Panc1 (cell line): Measurements from ENCODE around the gene CSMD2. TPM values are rescaled to one million over a fixed set of nuclear protein-coding genes. Genes with fewer than 3 reads are reported as not detected.

Experiments used
- ATAC-seq: fragments of 200-7000 bp; cut with Tn5 transposase; 2 replicates; pipeline ENCODE4 v1.9.1; 2020; ENCODE audit warnings: mild to moderate bottlenecking, moderate library complexity
- BruUV-seq: library from RNA; stranded (reverse); fragments of 400-500 nt; replicated peaks from 2 replicates; lab custom pipeline; 2021; lab: Mats Ljungman, UMichigan
- CTCF ChIA-PET: fragments of 300-600 bp; sonication (Branson Sonifier 250); formaldehyde crosslinking; loops from one replicate; lab custom pipeline; 2022; ENCODE audit warnings: antibody characterized with exemption; lab: Charles Lee
- POLR2A ChIA-PET: fragments of 300-600 bp; sonication (Branson Sonifier 250); formaldehyde crosslinking; loops from one replicate; lab custom pipeline; 2022; ENCODE audit warnings: antibody characterized with exemption; lab: Charles Lee
- DNase-seq: peaks from one replicate; pipeline ENCODE4 v3.0.0-alpha.2; 2010; ENCODE audit warnings: low read depth, low spot score
- H3K27ac ChIP-seq: 2 replicates; pipeline ENCODE4 v1.5.1; 2011; ENCODE audit warnings: mild to moderate bottlenecking, low read length, inconsistent platforms
- H3K27me3 ChIP-seq: fragments of 200-500 bp; sonication (Bioruptor generic); 2 replicates; pipeline ENCODE4 v1.6.0; 2014; ENCODE audit warnings: low read length, inconsistent platforms; ENCODE audit not compliant: control insufficient read depth, insufficient read depth
- H3K36me3 ChIP-seq: fragments of 200-500 bp; sonication (Bioruptor generic); 2 replicates; pipeline ENCODE4 v1.5.1; 2014; ENCODE audit warnings: inconsistent platforms, mild to moderate bottlenecking, low read length, moderate library complexity; ENCODE audit not compliant: control insufficient read depth, insufficient read depth
- H3K4me1 ChIP-seq: 2 replicates; pipeline ENCODE4 v1.5.1; 2011; ENCODE audit warnings: inconsistent platforms, mild to moderate bottlenecking, low read length, moderate library complexity; ENCODE audit not compliant: control insufficient read depth, insufficient read depth
- H3K4me3 ChIP-seq, 2 experiments: 2 replicates each; pipeline ENCODE4 v1.5.1; 2011 to 2012; ENCODE audit warnings: low read depth in 2 of 2, low read length in 2 of 2, mild to moderate bottlenecking in 2 of 2, inconsistent platforms in 1 of 2, moderate library complexity in 1 of 2
- H3K9me3 ChIP-seq: fragments of 200-500 bp; sonication (Bioruptor generic); 2 replicates; pipeline ENCODE4 v1.5.1; 2014; ENCODE audit warnings: low read depth, mild to moderate bottlenecking, inconsistent platforms, low read length, moderate library complexity; ENCODE audit not compliant: control insufficient read depth, insufficient read depth
- POLR2AphosphoS5 ChIP-seq: IDR thresholded peaks from 2 replicates; pipeline ENCODE4 v1.6.1; 2012; ENCODE audit warnings: mild to moderate bottlenecking, low read depth, low read length, moderate library complexity
- REST ChIP-seq, 2 experiments: IDR thresholded peaks; 2 replicates each; pipeline ENCODE4 v1.6.1; 2011 to 2012; ENCODE audit warnings: low read depth in 2 of 2, control low read depth in 1 of 2, low read length in 1 of 2, mild to moderate bottlenecking in 1 of 2, moderate library complexity in 1 of 2; ENCODE audit not compliant: insufficient read depth in 1 of 2
- SIN3A ChIP-seq: IDR thresholded peaks from 2 replicates; pipeline ENCODE4 v1.6.1; 2012; ENCODE audit warnings: low read depth, mild to moderate bottlenecking, low read length, moderate library complexity, borderline replicate concordance; ENCODE audit not compliant: insufficient read depth
- TCF7L2 ChIP-seq: IDR thresholded peaks from 2 replicates; pipeline ENCODE4 v1.6.1; 2011; ENCODE audit warnings: mild to moderate bottlenecking, low read depth, low read length, inconsistent platforms
- in situ Hi-C: cut with HindIII; loops from 2 replicates; pipeline ENCODE4 v1.10.0; 2016; ENCODE audit warnings: low sequenced_read_pairs, low pct_unique_long_range_greater_than_20kb
- intact Hi-C: fragments of 100-400 bp; cut with micrococcal nuclease; formaldehyde crosslinking; loops from one replicate; pipeline ENCODE4 v1.10.0; 2022; ENCODE audit not compliant: unreplicated experiment
- total RNA-seq: library from RNA; stranded (reverse); gene quantifications from one replicate; pipeline ENCODE4 v1.2.1, GENCODE V29; 2021; ENCODE audit not compliant: unreplicated experiment
- TF ChIP-seq, protein P1 (sequence below): fragments of 450-650 bp; IDR thresholded peaks from 2 replicates; pipeline ENCODE4 v1.5.1; 2017; ENCODE audit warnings: mild to moderate bottlenecking

The CSMD2 gene
- total RNA-seq, 1 experiment from 2014 or later = not detected

- ChIA-PET CTCF (no interaction called here), POLR2A (no interaction called here)
- intact Hi-C loops = no loop called here
- BruUV-seq = no TSS peak
- H3K36me3 ChIP-seq = no peaks in the 10 kb centered on the region
- TF ChIP-seq REST (IDR thresholded peaks at IDR 0.05; ENCODE audit: insufficient read depth in 1 of 2, low read depth in 2 of 2, low read length in 1 of 2) (no peak), POLR2AphosphoS5 (no peak), SIN3A (no peak), TCF7L2 (no peak)
- TF ChIP-seq, protein P1, sequence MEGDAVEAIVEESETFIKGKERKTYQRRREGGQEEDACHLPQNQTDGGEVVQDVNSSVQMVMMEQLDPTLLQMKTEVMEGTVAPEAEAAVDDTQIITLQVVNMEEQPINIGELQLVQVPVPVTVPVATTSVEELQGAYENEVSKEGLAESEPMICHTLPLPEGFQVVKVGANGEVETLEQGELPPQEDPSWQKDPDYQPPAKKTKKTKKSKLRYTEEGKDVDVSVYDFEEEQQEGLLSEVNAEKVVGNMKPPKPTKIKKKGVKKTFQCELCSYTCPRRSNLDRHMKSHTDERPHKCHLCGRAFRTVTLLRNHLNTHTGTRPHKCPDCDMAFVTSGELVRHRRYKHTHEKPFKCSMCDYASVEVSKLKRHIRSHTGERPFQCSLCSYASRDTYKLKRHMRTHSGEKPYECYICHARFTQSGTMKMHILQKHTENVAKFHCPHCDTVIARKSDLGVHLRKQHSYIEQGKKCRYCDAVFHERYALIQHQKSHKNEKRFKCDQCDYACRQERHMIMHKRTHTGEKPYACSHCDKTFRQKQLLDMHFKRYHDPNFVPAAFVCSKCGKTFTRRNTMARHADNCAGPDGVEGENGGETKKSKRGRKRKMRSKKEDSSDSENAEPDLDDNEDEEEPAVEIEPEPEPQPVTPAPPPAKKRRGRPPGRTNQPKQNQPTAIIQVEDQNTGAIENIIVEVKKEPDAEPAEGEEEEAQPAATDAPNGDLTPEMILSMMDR = no peak
- no peaks in the 10 kb centered on the region for H3K4me1 ChIP-seq
- H3K27me3 ChIP-seq = no peaks in the 10 kb centered on the region; the same call in 1 of the 2 replicates
- no peaks in the 10 kb centered on the region; the same call in 1 of the 2 replicates for H3K9me3 ChIP-seq
- DNase-seq = no peak
- in situ Hi-C loops = no loop called here
- H3K4me3 ChIP-seq = no peak overlapping the region
- no peak overlapping the region for H3K27ac ChIP-seq
- ATAC-seq = no peak
Measured at GRCh38 chr1:34054920-34055319, 110.1 kb downstream of the CSMD2 start.

DNA sequence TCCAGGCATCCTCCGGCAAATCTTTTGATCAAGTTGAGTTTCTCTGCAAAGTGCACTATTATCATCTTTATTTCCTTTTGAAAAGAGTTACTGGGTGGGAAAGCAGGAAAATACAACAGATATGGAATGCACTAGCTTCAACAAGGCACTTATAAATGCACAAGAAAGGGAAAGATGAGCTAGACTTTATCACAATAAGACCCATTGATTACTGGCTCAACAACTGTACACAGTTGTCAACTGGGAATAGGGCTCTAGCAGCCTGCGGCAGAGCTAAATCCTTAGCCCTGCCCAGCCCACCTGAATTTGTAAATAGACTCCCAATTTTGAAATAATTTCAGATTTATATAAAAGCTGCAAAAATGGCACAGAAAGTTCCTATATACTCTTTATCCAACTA lies 111.4 kb downstream of the CSMD2 start:
- intact Hi-C loops (no loop called here), in situ Hi-C loops (no loop called here)
- ChIA-PET POLR2A (no interaction called here), CTCF (no interaction called here)
- no peaks in the 10 kb centered on the region; the same call in 1 of the 2 replicates for H3K27me3 ChIP-seq
- no peaks in the 10 kb centered on the region; the same call in 1 of the 2 replicates for H3K9me3 ChIP-seq
- H3K4me1 ChIP-seq = no peaks in the 10 kb centered on the region
- no peak for DNase-seq
- TF ChIP-seq REST (IDR thresholded peaks at IDR 0.05; ENCODE audit: insufficient read depth in 1 of 2, low read depth in 2 of 2, low read length in 1 of 2) (no peak), SIN3A (no peak), TCF7L2 (no peak), POLR2AphosphoS5 (no peak)
- TF ChIP-seq, protein P1 = no peak
- H3K27ac ChIP-seq = no peak overlapping the region
- no peak overlapping the region for H3K4me3 ChIP-seq
- H3K36me3 ChIP-seq = no peaks in the 10 kb centered on the region
- no TSS peak for BruUV-seq
- no peak for ATAC-seq
